MM.1S (cell line): ENCODE measurements around the gene NUP50.

Experiments used
- DNase-seq: peaks from one replicate; pipeline ENCODE4 v3.0.0-alpha.2; 2015
- H2AFZ ChIP-seq: fragments of 300-600 bp; sonication (generic); 2 replicates; pipeline ENCODE4 v1.6.0; 2016; ENCODE audit warnings: antibody characterized with exemption, low read length
- H3F3A ChIP-seq: fragments of 300-600 bp; sonication (generic); 2 replicates; pipeline ENCODE4 v1.6.1; 2016; ENCODE audit warnings: mild to moderate bottlenecking, antibody characterized with exemption, low read length, moderate library complexity, mixed read lengths; ENCODE audit not compliant: insufficient read depth
- H3K27ac ChIP-seq: fragments of 300-600 bp; sonication (generic); 2 replicates; pipeline ENCODE4 v1.5.1; 2016; ENCODE audit warnings: mild to moderate bottlenecking, low read length
- H3K27me3 ChIP-seq: fragments of 300-600 bp; sonication (generic); replicated peaks from 2 replicates; pipeline ENCODE4 v1.6.0; 2016; ENCODE audit warnings: low read length; ENCODE audit not compliant: insufficient read depth
- H3K36me3 ChIP-seq: fragments of 300-600 bp; sonication (generic); replicated peaks from 2 replicates; pipeline ENCODE4 v1.6.1; 2016; ENCODE audit warnings: mild to moderate bottlenecking, low read length, mixed read lengths; ENCODE audit not compliant: insufficient read depth
- H3K4me1 ChIP-seq: fragments of 300-600 bp; sonication (generic); 2 replicates; pipeline ENCODE4 v1.6.1; 2016; ENCODE audit warnings: low read length, mixed read lengths
- H3K4me2 ChIP-seq: fragments of 300-600 bp; sonication (generic); 2 replicates; pipeline ENCODE4 v1.6.0; 2016; ENCODE audit warnings: low read depth, low read length
- H3K4me3 ChIP-seq: fragments of 300-600 bp; sonication (generic); 2 replicates; pipeline ENCODE4 v1.5.1; 2016; ENCODE audit warnings: low read length, mixed read lengths
- H3K79me2 ChIP-seq: fragments of 300-600 bp; sonication (generic); 2 replicates; pipeline ENCODE4 v1.6.1; 2016; ENCODE audit warnings: mixed run types, low read length, mixed read lengths
- H3K9ac ChIP-seq: fragments of 300-600 bp; sonication (generic); 2 replicates; pipeline ENCODE4 v1.6.1; 2016; ENCODE audit warnings: low read length, mixed read lengths
- H3K9me2 ChIP-seq: fragments of 300-600 bp; sonication (generic); replicated peaks from 2 replicates; pipeline ENCODE4 v1.6.1; 2016; ENCODE audit warnings: mild to moderate bottlenecking, low read length, mixed read lengths; ENCODE audit not compliant: insufficient read depth
- H3K9me3 ChIP-seq: fragments of 300-600 bp; sonication (generic); replicated peaks from 2 replicates; pipeline ENCODE4 v1.6.1; 2016; ENCODE audit warnings: mild to moderate bottlenecking, low read length, mixed read lengths; ENCODE audit not compliant: insufficient read depth
- H4K20me1 ChIP-seq: fragments of 300-600 bp; sonication (generic); 2 replicates; pipeline ENCODE4 v1.6.1; 2016; ENCODE audit warnings: mild to moderate bottlenecking, low read length, moderate library complexity, mixed read lengths; ENCODE audit not compliant: insufficient read depth
- EZH2 ChIP-seq: fragments of 300-600 bp; sonication (generic); optimal IDR thresholded peaks from 2 replicates; pipeline ENCODE3; 2017; ENCODE audit warnings: low read depth, mild to moderate bottlenecking, antibody characterized with exemption, low read length, mixed read lengths
- EZH2phosphoT487 ChIP-seq: fragments of 300-600 bp; sonication (generic); IDR thresholded peaks from 2 replicates; pipeline ENCODE4 v1.6.1; 2018; ENCODE audit warnings: antibody characterized with exemption, low read length
- TF ChIP-seq, protein P1 (sequence below): fragments of 300-600 bp; sonication (generic); IDR thresholded peaks from 2 replicates; pipeline ENCODE4 v1.5.1; 2016; ENCODE audit warnings: antibody characterized with exemption, low read length, mixed read lengths

NUP50 gene

DNA sequence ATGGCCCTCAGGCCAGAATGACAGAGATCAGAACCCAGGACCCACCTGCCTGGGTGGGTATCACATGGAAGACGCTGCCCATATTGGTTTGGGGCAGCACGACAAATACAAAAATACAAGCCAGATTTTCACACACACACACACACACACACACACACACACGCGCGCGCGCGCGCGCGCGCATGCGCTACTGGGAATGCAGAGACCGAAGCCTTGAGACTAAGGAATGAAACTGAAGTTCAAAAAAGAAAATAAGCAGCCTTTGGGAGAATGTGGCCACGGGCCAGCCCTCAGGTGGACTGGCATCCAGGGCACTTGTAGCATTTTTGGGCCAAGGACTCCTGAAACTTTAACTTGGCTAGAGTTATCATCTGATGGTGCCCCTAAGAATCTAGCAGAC, 21.3 kb upstream of the NUP50 start:
- H3K9me3 ChIP-seq: no peaks in the 10 kb centered on the region
- H3K4me3 ChIP-seq: no peak overlapping the region
- no peak overlapping the region for H3K27ac ChIP-seq
- TF ChIP-seq EZH2 (no peak), EZH2phosphoT487 (no peak)
- TF ChIP-seq, protein P1, sequence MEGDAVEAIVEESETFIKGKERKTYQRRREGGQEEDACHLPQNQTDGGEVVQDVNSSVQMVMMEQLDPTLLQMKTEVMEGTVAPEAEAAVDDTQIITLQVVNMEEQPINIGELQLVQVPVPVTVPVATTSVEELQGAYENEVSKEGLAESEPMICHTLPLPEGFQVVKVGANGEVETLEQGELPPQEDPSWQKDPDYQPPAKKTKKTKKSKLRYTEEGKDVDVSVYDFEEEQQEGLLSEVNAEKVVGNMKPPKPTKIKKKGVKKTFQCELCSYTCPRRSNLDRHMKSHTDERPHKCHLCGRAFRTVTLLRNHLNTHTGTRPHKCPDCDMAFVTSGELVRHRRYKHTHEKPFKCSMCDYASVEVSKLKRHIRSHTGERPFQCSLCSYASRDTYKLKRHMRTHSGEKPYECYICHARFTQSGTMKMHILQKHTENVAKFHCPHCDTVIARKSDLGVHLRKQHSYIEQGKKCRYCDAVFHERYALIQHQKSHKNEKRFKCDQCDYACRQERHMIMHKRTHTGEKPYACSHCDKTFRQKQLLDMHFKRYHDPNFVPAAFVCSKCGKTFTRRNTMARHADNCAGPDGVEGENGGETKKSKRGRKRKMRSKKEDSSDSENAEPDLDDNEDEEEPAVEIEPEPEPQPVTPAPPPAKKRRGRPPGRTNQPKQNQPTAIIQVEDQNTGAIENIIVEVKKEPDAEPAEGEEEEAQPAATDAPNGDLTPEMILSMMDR: no peak
- no peaks in the 10 kb centered on the region for H3K4me1 ChIP-seq
- no peak overlapping the region for H3K9ac ChIP-seq
- no peak overlapping the region for H3K4me2 ChIP-seq
- no peaks in the 10 kb centered on the region for H3K27me3 ChIP-seq
- no peaks in the 10 kb centered on the region for H3K9me2 ChIP-seq
- H3K36me3 ChIP-seq: no peaks in the 10 kb centered on the region
- no peaks in the 10 kb centered on the region for H3F3A ChIP-seq
- DNase-seq: no peak
- H2AFZ ChIP-seq: no peak overlapping the region
- no peaks in the 10 kb centered on the region for H3K79me2 ChIP-seq
- H4K20me1 ChIP-seq: no peaks in the 10 kb centered on the region

DNA sequence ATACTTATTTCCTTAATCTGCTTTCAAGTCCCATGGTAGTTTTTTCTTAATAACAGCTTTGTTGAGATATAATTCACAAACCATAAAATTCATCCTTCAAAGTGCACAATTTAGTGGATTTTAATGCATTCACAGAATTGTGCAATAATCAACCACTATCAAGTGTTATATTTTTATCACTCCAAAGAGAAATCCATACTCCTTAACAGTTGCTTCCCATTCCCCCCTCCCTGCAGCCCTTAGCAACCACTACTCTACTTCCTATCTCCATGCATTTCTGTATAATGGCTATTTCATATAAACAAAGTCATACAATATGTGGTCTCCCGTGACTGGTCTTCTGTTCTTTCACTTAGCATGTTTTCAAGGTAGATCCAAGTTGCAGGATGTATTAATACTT, 18.8 kb upstream of the NUP50 start:
- DNase-seq: no peak
- no peaks in the 10 kb centered on the region for H3K9me2 ChIP-seq
- no peaks in the 10 kb centered on the region for H3K79me2 ChIP-seq
- H3K4me2 ChIP-seq: no peak overlapping the region
- H3K27me3 ChIP-seq: no peaks in the 10 kb centered on the region
- no peaks in the 10 kb centered on the region for H3F3A ChIP-seq
- TF ChIP-seq, protein P1: no peak
- no peak for TF ChIP-seq EZH2
- no peak for TF ChIP-seq EZH2phosphoT487
- H3K27ac ChIP-seq: no peak overlapping the region
- H3K9me3 ChIP-seq: no peaks in the 10 kb centered on the region
- H3K4me1 ChIP-seq: no peaks in the 10 kb centered on the region
- H4K20me1 ChIP-seq: no peaks in the 10 kb centered on the region
- no peak overlapping the region for H2AFZ ChIP-seq
- H3K4me3 ChIP-seq: no peak overlapping the region
- H3K36me3 ChIP-seq: no peaks in the 10 kb centered on the region
- H3K9ac ChIP-seq: no peak overlapping the region

DNA sequence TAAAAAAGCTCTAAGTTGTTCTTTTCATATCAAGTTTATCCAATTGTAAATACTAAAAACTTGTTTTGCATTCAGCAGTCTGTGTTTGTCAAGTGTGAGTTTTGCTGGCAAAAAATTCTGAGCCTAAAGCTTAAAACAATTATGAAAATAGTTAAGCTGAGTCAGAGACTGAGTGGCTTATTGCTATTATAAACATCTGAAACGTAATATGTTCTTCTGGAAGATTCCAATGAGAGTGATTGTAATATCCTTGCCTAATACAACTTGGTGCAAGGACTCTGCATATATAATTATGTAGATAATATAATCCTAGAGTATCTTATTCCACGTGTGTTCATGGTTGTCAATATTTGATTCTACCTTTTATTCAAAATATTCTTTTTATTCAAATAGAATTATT, 14.1 kb upstream of the NUP50 start:
- H3K9me2 ChIP-seq: no peaks in the 10 kb centered on the region
- no peak overlapping the region for H2AFZ ChIP-seq
- no peak for DNase-seq
- H3K4me3 ChIP-seq: no peak overlapping the region
- no peaks in the 10 kb centered on the region for H3K36me3 ChIP-seq
- H3K27ac ChIP-seq: no peak overlapping the region
- H3F3A ChIP-seq: no peaks in the 10 kb centered on the region
- no peaks in the 10 kb centered on the region for H3K27me3 ChIP-seq
- no peaks in the 10 kb centered on the region for H3K4me1 ChIP-seq
- H3K79me2 ChIP-seq: no peaks in the 10 kb centered on the region
- H4K20me1 ChIP-seq: no peaks in the 10 kb centered on the region
- H3K4me2 ChIP-seq: no peak overlapping the region
- no peaks in the 10 kb centered on the region for H3K9me3 ChIP-seq
- TF ChIP-seq, protein P1: no peak
- TF ChIP-seq EZH2 (no peak), EZH2phosphoT487 (no peak)
- H3K9ac ChIP-seq: no peak overlapping the region
